ENCODE data around the gene DNAJA3.

GRCh38 chr16:4455081-4455480 lies 29.4 kb downstream of the DNAJA3 start:
- TF ChIP-seq CTCF (IDR thresholded peaks at IDR 0.05), result no peak
- TF ChIP-seq POLR2A (IDR thresholded peaks at IDR 0.05), result no peak

Data from testis (tissue), 2 donors.